ENCODE results near the gene PITPNM3. TPM values are rescaled to one million over a fixed set of nuclear protein-coding genes. Genes with fewer than 3 reads are reported as not detected.

Gene PITPNM3
- total and polyA plus RNA-seq, 11 donors: 0.16 to 1.7 (median 0.33) TPM

DNA sequence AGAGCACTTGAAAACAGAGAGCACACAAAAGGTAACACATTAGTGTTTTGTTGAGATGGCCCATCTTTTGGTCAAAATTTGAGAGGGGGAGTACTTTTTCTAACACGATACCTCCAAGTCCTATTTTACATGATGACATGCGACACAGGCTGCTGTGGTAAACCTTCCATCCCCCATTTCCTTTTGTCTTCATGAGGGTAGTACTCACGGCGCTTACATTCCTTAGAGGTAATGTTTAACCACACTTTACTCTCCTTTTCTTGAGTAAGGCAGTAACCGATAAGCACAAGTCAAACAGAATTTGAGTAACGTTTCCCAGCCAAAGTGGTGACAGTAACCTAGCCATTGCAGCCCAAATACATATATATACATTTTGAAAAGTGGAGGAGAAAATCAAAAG, 35.8 kb upstream of the PITPNM3 start:
- Histone ChIP-seq H3K4me3 (no peak overlapping the region), H3K27me3 (no peaks in the 10 kb centered on the region), H3K4me1 (no peaks in the 10 kb centered on the region), H3K36me3 (peaks cover 0 to 100% (median 84%) of the 10 kb centered on the region in 9 donors), H3K27ac (no peak overlapping the region), H3K9me3 (no peaks in the 10 kb centered on the region)
- intact Hi-C loops (cut with DNase I): no loop called here
- ATAC-seq: no peak
- TF ChIP-seq, protein P1, sequence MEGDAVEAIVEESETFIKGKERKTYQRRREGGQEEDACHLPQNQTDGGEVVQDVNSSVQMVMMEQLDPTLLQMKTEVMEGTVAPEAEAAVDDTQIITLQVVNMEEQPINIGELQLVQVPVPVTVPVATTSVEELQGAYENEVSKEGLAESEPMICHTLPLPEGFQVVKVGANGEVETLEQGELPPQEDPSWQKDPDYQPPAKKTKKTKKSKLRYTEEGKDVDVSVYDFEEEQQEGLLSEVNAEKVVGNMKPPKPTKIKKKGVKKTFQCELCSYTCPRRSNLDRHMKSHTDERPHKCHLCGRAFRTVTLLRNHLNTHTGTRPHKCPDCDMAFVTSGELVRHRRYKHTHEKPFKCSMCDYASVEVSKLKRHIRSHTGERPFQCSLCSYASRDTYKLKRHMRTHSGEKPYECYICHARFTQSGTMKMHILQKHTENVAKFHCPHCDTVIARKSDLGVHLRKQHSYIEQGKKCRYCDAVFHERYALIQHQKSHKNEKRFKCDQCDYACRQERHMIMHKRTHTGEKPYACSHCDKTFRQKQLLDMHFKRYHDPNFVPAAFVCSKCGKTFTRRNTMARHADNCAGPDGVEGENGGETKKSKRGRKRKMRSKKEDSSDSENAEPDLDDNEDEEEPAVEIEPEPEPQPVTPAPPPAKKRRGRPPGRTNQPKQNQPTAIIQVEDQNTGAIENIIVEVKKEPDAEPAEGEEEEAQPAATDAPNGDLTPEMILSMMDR (IDR thresholded peaks at IDR 0.05): no peak
- TF ChIP-seq POLR2A (IDR thresholded peaks at IDR 0.05): no peak
- 87 to 95% (median 92%) methylated on average over 6 of the region's 6 CpGs for WGBS, 4 donors
- no peak for DNase-seq

DNA sequence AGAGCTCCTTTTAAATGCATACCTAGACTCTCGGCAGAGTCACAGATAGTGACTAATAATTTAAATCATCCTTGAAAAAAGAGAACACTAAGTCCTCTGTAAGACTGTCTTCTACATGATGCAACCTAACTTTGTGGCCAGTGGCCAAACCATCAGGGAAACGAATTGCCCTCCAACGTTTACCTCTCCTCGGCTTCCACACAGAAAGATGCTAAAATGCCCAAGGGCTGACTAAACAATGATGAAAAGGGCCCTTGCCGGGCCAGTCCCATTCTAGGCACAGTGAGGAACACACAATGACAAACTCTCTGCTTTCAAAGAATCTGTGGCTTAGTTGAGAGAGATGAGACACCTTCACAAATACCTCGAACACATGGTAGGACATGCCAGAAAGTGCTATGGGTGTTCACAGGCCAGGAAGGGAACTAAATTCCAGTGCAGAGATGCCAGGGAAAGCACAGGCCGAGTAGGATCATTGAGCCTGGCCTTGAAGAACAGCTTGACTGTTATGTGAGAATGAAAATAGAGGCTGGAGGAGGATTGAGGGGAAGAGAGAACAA, 35.3 kb upstream of the PITPNM3 start:
- TF ChIP-seq POLR2A (IDR thresholded peaks at IDR 0.05): no peak
- TF ChIP-seq, protein P1 (IDR thresholded peaks at IDR 0.05): no peak
- no peak for DNase-seq
- Histone ChIP-seq H3K4me3 (no peak overlapping the region), H3K4me1 (no peaks in the 10 kb centered on the region), H3K27ac (no peak overlapping the region), H3K27me3 (no peaks in the 10 kb centered on the region), H3K9me3 (no peaks in the 10 kb centered on the region), H3K36me3 (peaks cover 0 to 100% (median 85%) of the 10 kb centered on the region in 9 donors)
- ATAC-seq: no peak
- intact Hi-C loops (cut with DNase I): no loop called here
- WGBS, 4 donors: 88 to 91% (median 89%) methylated on average over 7 of the region's 7 CpGs

DNA sequence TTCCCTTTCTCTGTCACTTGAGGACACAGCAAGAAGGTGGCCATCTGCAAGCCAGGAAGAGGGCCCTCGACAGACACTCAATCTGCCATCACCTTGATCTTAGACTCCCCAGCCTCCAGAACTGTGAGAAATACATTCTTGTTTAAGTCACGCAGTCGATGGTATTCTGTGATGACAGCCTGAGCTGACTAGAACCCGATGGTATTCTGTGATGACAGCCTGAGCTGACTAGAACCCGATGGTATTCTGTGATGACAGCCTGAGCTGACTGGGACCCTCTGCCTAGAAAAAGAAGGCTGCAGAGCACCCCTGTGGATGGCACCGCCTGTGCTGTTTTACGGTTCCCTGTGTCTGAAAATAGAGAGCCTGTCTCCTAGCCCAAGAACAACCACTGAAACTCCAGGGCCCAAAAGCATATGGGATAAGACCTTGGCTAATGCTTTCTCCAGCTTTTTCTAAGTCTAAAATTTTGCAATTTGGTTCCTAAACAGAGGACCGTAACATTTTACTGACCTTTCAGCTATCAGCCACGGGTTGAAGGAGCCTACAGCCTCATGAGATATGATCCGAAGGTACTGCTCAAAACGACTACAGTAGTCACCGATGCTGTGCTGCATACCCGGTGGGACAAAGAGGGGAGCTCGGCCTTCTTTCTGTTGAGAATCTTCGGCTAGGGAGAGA, 33.1 kb upstream of the PITPNM3 start:
- no peak overlapping the region for H3K27ac ChIP-seq
- no peaks in the 10 kb centered on the region for H3K4me1 ChIP-seq
- ATAC-seq (no peak), DNase-seq (no peak)
- intact Hi-C loops (cut with DNase I): no loop called here
- H3K27me3 ChIP-seq: no peaks in the 10 kb centered on the region
- TF ChIP-seq, protein P1 (IDR thresholded peaks at IDR 0.05): no peak
- TF ChIP-seq POLR2A (IDR thresholded peaks at IDR 0.05): no peak
- H3K9me3 ChIP-seq: peaks cover 0 to 13% (median 2%) of the 10 kb centered on the region in 12 donors
- 70 to 77% (median 77%) methylated on average over 15 of the region's 15 CpGs for WGBS, 4 donors
- H3K4me3 ChIP-seq: no peak overlapping the region
- H3K36me3 ChIP-seq: peaks cover 0 to 99% (median 85%) of the 10 kb centered on the region in 9 donors

DNA sequence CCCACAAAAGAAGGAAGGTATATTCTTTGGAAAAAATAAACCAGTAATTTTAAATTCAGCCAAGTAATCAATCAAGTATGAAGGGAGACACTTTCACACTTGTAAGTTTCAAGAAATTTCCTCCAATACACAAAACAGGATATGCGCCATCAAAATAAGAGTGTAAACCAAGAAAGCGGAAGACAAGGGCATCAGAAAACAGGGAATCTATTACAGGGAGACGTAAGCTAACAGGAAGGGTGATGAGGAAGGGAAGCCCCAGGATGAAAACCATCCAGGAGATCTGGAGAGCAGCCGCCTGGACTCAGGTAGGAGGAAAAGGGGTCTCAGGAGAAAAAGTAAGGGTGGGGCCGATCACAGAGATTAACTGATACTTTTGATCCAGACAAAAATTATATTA, 31.8 kb upstream of the PITPNM3 start:
- Histone ChIP-seq H3K9me3 (peaks cover 0 to 13% (median 2%) of the 10 kb centered on the region in 12 donors), H3K36me3 (peaks cover 0 to 99% (median 82%) of the 10 kb centered on the region in 9 donors), H3K4me1 (no peaks in the 10 kb centered on the region), H3K4me3 (no peak overlapping the region), H3K27ac (no peak overlapping the region), H3K27me3 (no peaks in the 10 kb centered on the region)
- ATAC-seq (no peak), DNase-seq (no peak)
- TF ChIP-seq, protein P1 (IDR thresholded peaks at IDR 0.05): no peak
- no peak for TF ChIP-seq POLR2A (IDR thresholded peaks at IDR 0.05)
- 94 to 95% (median 94%) methylated on average over 5 of the region's 5 CpGs for WGBS, 4 donors
- intact Hi-C loops (cut with DNase I): no loop called here

Data from heart left ventricle (tissue), 16 donors.